ENCODE data around the gene TREX2. TPM values are rescaled to one million over a fixed set of nuclear protein-coding genes. Genes with fewer than 3 reads are reported as not detected.

Gene TREX2
- total and polyA plus RNA-seq, 2 of the 4 experiments (the other 2 are of a cell fraction) = 0.36 to 0.84 TPM

DNA sequence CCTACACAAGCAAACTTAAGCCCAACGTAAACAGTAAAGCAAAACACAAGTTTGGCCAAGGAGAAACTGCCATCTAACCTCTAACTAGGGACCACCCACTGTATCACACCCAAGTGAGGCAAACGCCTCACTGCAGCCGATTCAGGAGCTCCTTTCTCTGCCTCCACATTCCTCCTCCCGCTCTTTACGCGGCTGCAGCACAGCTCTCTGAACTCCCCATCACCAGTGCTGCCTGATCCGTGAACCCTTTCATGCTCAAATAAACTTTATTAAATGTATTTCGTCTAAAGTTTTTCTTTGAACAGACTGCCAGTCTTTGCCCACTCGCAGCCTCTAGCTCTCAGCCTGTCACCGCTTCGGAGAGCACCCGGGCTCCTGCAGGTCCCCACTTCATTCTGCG, 51.2 kb downstream of the TREX2 start:
- Histone ChIP-seq H3K27me3 (ENCODE audit: control insufficient read depth, insufficient read depth, low read length) (peaks cover 9% of the 10 kb centered on the region; the same call in 1 of the 2 replicates), H3K4ac (ENCODE audit: low read depth, low read length) (no peak overlapping the region), H3K14ac (replicated peaks; ENCODE audit: low read depth, low read length) (no peak overlapping the region), H3K18ac (ENCODE audit: low read depth, low read length) (no peak overlapping the region), H4K5ac (ENCODE audit: low read depth, low read length) (no peak overlapping the region), H3K9me3 (ENCODE audit: control insufficient read depth, insufficient read depth, low read length) (peaks cover 3% of the 10 kb centered on the region; the same call in 1 of the 2 replicates), H2BK20ac (ENCODE audit: low read depth, low read length) (no peak overlapping the region), H3K4me3 (ENCODE audit: insufficient read depth, low read depth, low read length) (no peak overlapping the region), H3K23ac (ENCODE audit: low read depth, low read length) (no peak overlapping the region), H2BK15ac (ENCODE audit: low read depth, low read length) (no peak overlapping the region), H3K4me2 (ENCODE audit: low read depth, low read length) (no peak overlapping the region), H2BK5ac (ENCODE audit: low read depth, low read length, poor library complexity, severe bottlenecking) (no peak overlapping the region), H2AK9ac (replicated peaks; ENCODE audit: low read depth, low read length, poor library complexity) (no peak overlapping the region), H3K9ac (ENCODE audit: low read depth, low read length) (no peak overlapping the region), H4K20me1 (ENCODE audit: insufficient read depth, low read length) (no peaks in the 10 kb centered on the region), H4K8ac (ENCODE audit: low read depth in 2 of 2, low read length in 2 of 2) (no peak overlapping the region), H2AK5ac (ENCODE audit: low read depth, low read length) (no peak overlapping the region), H4K91ac (ENCODE audit: insufficient read depth, low read depth, low read length) (no peak overlapping the region), H3K36me3 (ENCODE audit: control insufficient read depth, insufficient read depth, low read length) (no peaks in the 10 kb centered on the region), H3K4me1 (ENCODE audit: control insufficient read depth, insufficient read depth, low read length) (no peaks in the 10 kb centered on the region), H3K56ac (ENCODE audit: extremely low read depth, insufficient read depth, low read length) (no peak overlapping the region), H2AFZ (replicated peaks; ENCODE audit: low read length, poor library complexity) (no peak overlapping the region), H3K27ac (ENCODE audit: insufficient read depth, low read length) (no peak overlapping the region), H2BK120ac (ENCODE audit: low read depth, low read length) (no peak overlapping the region), H3K79me1 (ENCODE audit: low read depth in 1 of 2, low read length in 2 of 2) (no peaks in the 10 kb centered on the region), H3K9me1 (ENCODE audit: insufficient read depth, low read length) (no peaks in the 10 kb centered on the region)
- ChIA-PET POLR2A (ENCODE audit: unreplicated experiment) (no interaction called here), CTCF (no interaction called here)
- WGBS, 2 experiments (ENCODE audit: extremely low coverage in 2 of 2, insufficient read length in 1 of 2) = 52% methylated on average over 6 of the region's 13 CpGs; no CpG with 5 or more reads in 1 of the 2 experiments
- no TSS peak for BruUV-seq (replicated peaks)
- TF ChIP-seq NFE2L2 (IDR thresholded peaks at IDR 0.05; ENCODE audit: low read depth, low read length) (no peak), RCOR1 (IDR thresholded peaks at IDR 0.05; ENCODE audit: insufficient replicate concordance, low read length) (no peak), RFX5 (IDR thresholded peaks at IDR 0.05; ENCODE audit: low read depth, low read length) (no peak), MAZ (IDR thresholded peaks at IDR 0.05; ENCODE audit: borderline replicate concordance, low read depth, low read length) (no peak), SMC3 (IDR thresholded peaks at IDR 0.05; ENCODE audit: low read depth, low read length) (no peak), BHLHE40 (IDR thresholded peaks at IDR 0.05; ENCODE audit: low read depth, low read length) (no peak), FOS (IDR thresholded peaks at IDR 0.05; ENCODE audit: low read depth, low read length) (no peak), RAD21 (IDR thresholded peaks at IDR 0.05; ENCODE audit: low read length) (no peak), MAFK (IDR thresholded peaks at IDR 0.05; ENCODE audit: low read depth, low read length) (no peak), CEBPB (IDR thresholded peaks at IDR 0.05; ENCODE audit: low read depth, low read length) (no peak)
- TF ChIP-seq, protein P1, sequence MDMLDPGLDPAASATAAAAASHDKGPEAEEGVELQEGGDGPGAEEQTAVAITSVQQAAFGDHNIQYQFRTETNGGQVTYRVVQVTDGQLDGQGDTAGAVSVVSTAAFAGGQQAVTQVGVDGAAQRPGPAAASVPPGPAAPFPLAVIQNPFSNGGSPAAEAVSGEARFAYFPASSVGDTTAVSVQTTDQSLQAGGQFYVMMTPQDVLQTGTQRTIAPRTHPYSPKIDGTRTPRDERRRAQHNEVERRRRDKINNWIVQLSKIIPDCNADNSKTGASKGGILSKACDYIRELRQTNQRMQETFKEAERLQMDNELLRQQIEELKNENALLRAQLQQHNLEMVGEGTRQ (IDR thresholded peaks at IDR 0.05; ENCODE audit: low read depth, low read length) = no peak
- TF ChIP-seq, protein P2, sequence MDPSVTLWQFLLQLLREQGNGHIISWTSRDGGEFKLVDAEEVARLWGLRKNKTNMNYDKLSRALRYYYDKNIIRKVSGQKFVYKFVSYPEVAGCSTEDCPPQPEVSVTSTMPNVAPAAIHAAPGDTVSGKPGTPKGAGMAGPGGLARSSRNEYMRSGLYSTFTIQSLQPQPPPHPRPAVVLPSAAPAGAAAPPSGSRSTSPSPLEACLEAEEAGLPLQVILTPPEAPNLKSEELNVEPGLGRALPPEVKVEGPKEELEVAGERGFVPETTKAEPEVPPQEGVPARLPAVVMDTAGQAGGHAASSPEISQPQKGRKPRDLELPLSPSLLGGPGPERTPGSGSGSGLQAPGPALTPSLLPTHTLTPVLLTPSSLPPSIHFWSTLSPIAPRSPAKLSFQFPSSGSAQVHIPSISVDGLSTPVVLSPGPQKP (IDR thresholded peaks at IDR 0.05; ENCODE audit: borderline replicate concordance, low read depth, low read length) = no peak
- intact Hi-C loops (cut with micrococcal nuclease) (no loop called here), dilution Hi-C loops (cut with HindIII; ENCODE audit: low sequenced_read_pairs, unreplicated experiment) (no loop called here), in situ Hi-C loops (cut with MboI; ENCODE audit: low sequenced_read_pairs) (no loop called here)
- no peak for DNase-seq
- no peak for ATAC-seq (ENCODE audit: low read depth)

Measured in IMR-90 (cell line).